Fibroblast of villous mesenchyme (primary cell): Measurements from ENCODE around the gene MCTP2. TPM values are rescaled to one million over a fixed set of nuclear protein-coding genes. Genes with fewer than 3 reads are reported as not detected.
"Not testable (repeated sequence)": the region's sequence is repeated elsewhere in the genome, so short reads cannot be mapped to it uniquely, and the experiment has no call there.

Source experiments
- DNase-seq: peaks from one replicate; pipeline ENCODE4 v3.0.0-alpha.2; 2010; ENCODE audit warnings: low read depth
- H3K4me3 ChIP-seq: 2 replicates; pipeline ENCODE4 v1.5.1; 2011; ENCODE audit warnings: low read depth, mild to moderate bottlenecking, low read length
- CTCF ChIP-seq: IDR thresholded peaks from 2 replicates; pipeline ENCODE4 v1.5.1; 2012; ENCODE audit warnings: low read depth, mild to moderate bottlenecking, low read length; ENCODE audit not compliant: insufficient read depth
- total RNA-seq: library from RNA; depleted of rRNA; stranded (reverse); fragments of >200 nt; gene quantifications from 2 replicates; pipeline ENCODE4 v1.2.3, GENCODE V29; 2012

The MCTP2 gene
- total RNA-seq, 1 donor = 2.2 TPM

- TF ChIP-seq CTCF = no peak
- H3K4me3 ChIP-seq = no peak overlapping the region
- DNase-seq = peak; percentile 90
Measured at GRCh38 chr15:94240480-94240879, 9.1 kb downstream of the MCTP2 start.

GRCh38 chr15:94242257-94242656 is 10.9 kb downstream of the MCTP2 start:
- no peak for DNase-seq
- no peak for TF ChIP-seq CTCF

GRCh38 chr15:94243003-94243402 is 11.6 kb downstream of the MCTP2 start:
- H3K4me3 ChIP-seq, DNase-seq: not testable (repeated sequence)

More at GRCh38 chr15:94242257-94242656, 10.9 kb downstream of the MCTP2 start:
- no peak overlapping the region for H3K4me3 ChIP-seq

- no peak for TF ChIP-seq CTCF
Measured at GRCh38 chr15:94243418-94243817, 12.1 kb downstream of the MCTP2 start.

GRCh38 chr15:94246016-94246415 is 14.7 kb downstream of the MCTP2 start:
- TF ChIP-seq CTCF = no peak
- no peak for DNase-seq
- H3K4me3 ChIP-seq = no peak overlapping the region

More at GRCh38 chr15:94243418-94243817, 12.1 kb downstream of the MCTP2 start:
- no peak overlapping the region for H3K4me3 ChIP-seq
- DNase-seq = no peak

GRCh38 chr15:94247789-94248638 is 16.7 kb downstream of the MCTP2 start:
- no peak overlapping the region for H3K4me3 ChIP-seq
- no peak for DNase-seq
- no peak for TF ChIP-seq CTCF

- no peak for DNase-seq
- H3K4me3 ChIP-seq = no peak overlapping the region
- no peak for TF ChIP-seq CTCF
Measured at GRCh38 chr15:94250801-94251200, 19.4 kb downstream of the MCTP2 start.
